OCI-LY7 (cell line): ENCODE data around the gene CRACDL. TPM values are rescaled to one million over a fixed set of nuclear protein-coding genes. Genes with fewer than 3 reads are reported as not detected.
A peak's percentile ranks its signal among the peaks of the same experiment; 100 is the strongest.

Experiments
- BruUV-seq: library from RNA; stranded (reverse); fragments of 400-500 nt; replicated peaks from 2 replicates; lab custom pipeline; 2021; lab: Mats Ljungman, UMichigan
- CTCF ChIA-PET: fragments of 300-600 bp; sonication (Branson Sonifier 250); formaldehyde crosslinking; loops from one replicate; lab custom pipeline; 2022; ENCODE audit warnings: antibody characterized with exemption; ENCODE audit not compliant: unreplicated experiment; lab: Charles Lee
- POLR2A ChIA-PET: fragments of 300-600 bp; sonication (Branson Sonifier 250); formaldehyde crosslinking; loops from one replicate; lab custom pipeline; 2022; ENCODE audit warnings: antibody characterized with exemption; lab: Charles Lee
- DNase-seq: peaks from one replicate; pipeline ENCODE4 v3.0.0-alpha.2; 2015; ENCODE audit warnings: low spot score
- H2AFZ ChIP-seq: fragments of 200-600 bp; sonication (generic), shearing (Covaris generic); 2 replicates; pipeline ENCODE4 v1.6.1; 2014; ENCODE audit warnings: mild to moderate bottlenecking, antibody characterized with exemption, low read length, moderate library complexity
- H3K27ac ChIP-seq: fragments of 200-600 bp; sonication (generic); 2 replicates; pipeline ENCODE4 v1.5.1; 2014; ENCODE audit warnings: mixed run types, low read depth, mild to moderate bottlenecking, moderate library complexity, low read length, inconsistent platforms; ENCODE audit not compliant: poor library complexity, severe bottlenecking
- H3K36me3 ChIP-seq: fragments of 200-600 bp; sonication (generic); 2 replicates; pipeline ENCODE4 v1.6.1; 2014; ENCODE audit warnings: mild to moderate bottlenecking, antibody characterized with exemption, low read length, moderate library complexity, mixed read lengths; ENCODE audit not compliant: insufficient read depth
- H3K4me1 ChIP-seq: fragments of 200-600 bp; sonication (generic); 2 replicates; pipeline ENCODE4 v1.5.1; 2014; ENCODE audit warnings: mild to moderate bottlenecking, low read length; ENCODE audit not compliant: insufficient read depth, poor library complexity, severe bottlenecking
- H3K4me2 ChIP-seq: fragments of 200-600 bp; sonication (generic); 2 replicates; pipeline ENCODE4 v1.6.1; 2014; ENCODE audit warnings: mild to moderate bottlenecking, low read length
- H3K4me3 ChIP-seq: fragments of 200-600 bp; sonication (generic); 2 replicates; pipeline ENCODE4 v1.5.1; 2014; ENCODE audit warnings: mild to moderate bottlenecking, low read depth, low read length; ENCODE audit not compliant: poor library complexity, severe bottlenecking
- H3K79me2 ChIP-seq: fragments of 200-600 bp; sonication (generic); 2 replicates; pipeline ENCODE4 v1.6.1; 2016; ENCODE audit warnings: low read depth, mild to moderate bottlenecking, low read length, moderate library complexity, mixed read lengths; ENCODE audit not compliant: insufficient read depth
- H3K9me2 ChIP-seq: fragments of 200-600 bp; sonication (generic); 2 replicates; pipeline ENCODE4 v1.6.1; 2016; ENCODE audit warnings: mild to moderate bottlenecking, low read length, mixed read lengths; ENCODE audit not compliant: insufficient read depth
- H3K9me3 ChIP-seq: fragments of 200-600 bp; sonication (generic); 2 replicates; pipeline ENCODE4 v1.6.1; 2014; ENCODE audit warnings: mild to moderate bottlenecking, mixed run types, low read length, mixed read lengths
- H4K20me1 ChIP-seq: fragments of 200-600 bp; sonication (generic); 2 replicates; pipeline ENCODE4 v1.6.1; 2014; ENCODE audit warnings: mild to moderate bottlenecking, antibody characterized with exemption, low read length, moderate library complexity, mixed read lengths; ENCODE audit not compliant: insufficient read depth
- EZH2phosphoT487 ChIP-seq: fragments of 200-600 bp; sonication (generic); IDR thresholded peaks from 2 replicates; pipeline ENCODE4 v1.6.1; 2018; ENCODE audit warnings: low read depth, borderline replicate concordance, mild to moderate bottlenecking, mixed run types, antibody characterized with exemption, low read length, moderate library complexity, mixed read lengths
- intact Hi-C: fragments of 100-400 bp; cut with micrococcal nuclease; formaldehyde crosslinking; loops from one replicate; pipeline ENCODE4 v1.10.0; 2022; ENCODE audit not compliant: unreplicated experiment
- total RNA-seq, 2 experiments: library from RNA; depleted of rRNA in 1 of 2; stranded (reverse); fragments of >200 nt in 1 of 2; shearing (Covaris generic) in 1 of 2; gene quantifications; 2 replicates each; pipeline ENCODE4 v1.2.3, GENCODE V29; 2014 to 2022
- TF ChIP-seq, protein P1 (sequence below): fragments of 200-600 bp; sonication (generic); conservative IDR thresholded peaks from 2 replicates; pipeline ENCODE4 v1.5.1; 2014; ENCODE audit warnings: mild to moderate bottlenecking, antibody characterized with exemption, low read length, moderate library complexity, mixed read lengths

CRACDL gene
- total RNA-seq, 2 experiments from 2014 or later = 0.03 to 0.13 TPM

- Histone ChIP-seq H3K9me2 (no peaks in the 10 kb centered on the region), H3K4me1 (peaks cover 21% of the 10 kb centered on the region), H3K79me2 (no peaks in the 10 kb centered on the region), H3K27ac (no peak overlapping the region), H3K4me2 (peak overlapping the region; percentile 31), H3K4me3 (no peak overlapping the region), H3K9me3 (no peaks in the 10 kb centered on the region), H3K36me3 (no peaks in the 10 kb centered on the region; the same call in 1 of the 2 replicates), H4K20me1 (no peaks in the 10 kb centered on the region), H2AFZ (peak overlapping the region; percentile 83; the same call in 1 of the 2 replicates)
- no TSS peak for BruUV-seq
- intact Hi-C loops = no loop called here
- TF ChIP-seq EZH2phosphoT487 = no peak
- TF ChIP-seq, protein P1, sequence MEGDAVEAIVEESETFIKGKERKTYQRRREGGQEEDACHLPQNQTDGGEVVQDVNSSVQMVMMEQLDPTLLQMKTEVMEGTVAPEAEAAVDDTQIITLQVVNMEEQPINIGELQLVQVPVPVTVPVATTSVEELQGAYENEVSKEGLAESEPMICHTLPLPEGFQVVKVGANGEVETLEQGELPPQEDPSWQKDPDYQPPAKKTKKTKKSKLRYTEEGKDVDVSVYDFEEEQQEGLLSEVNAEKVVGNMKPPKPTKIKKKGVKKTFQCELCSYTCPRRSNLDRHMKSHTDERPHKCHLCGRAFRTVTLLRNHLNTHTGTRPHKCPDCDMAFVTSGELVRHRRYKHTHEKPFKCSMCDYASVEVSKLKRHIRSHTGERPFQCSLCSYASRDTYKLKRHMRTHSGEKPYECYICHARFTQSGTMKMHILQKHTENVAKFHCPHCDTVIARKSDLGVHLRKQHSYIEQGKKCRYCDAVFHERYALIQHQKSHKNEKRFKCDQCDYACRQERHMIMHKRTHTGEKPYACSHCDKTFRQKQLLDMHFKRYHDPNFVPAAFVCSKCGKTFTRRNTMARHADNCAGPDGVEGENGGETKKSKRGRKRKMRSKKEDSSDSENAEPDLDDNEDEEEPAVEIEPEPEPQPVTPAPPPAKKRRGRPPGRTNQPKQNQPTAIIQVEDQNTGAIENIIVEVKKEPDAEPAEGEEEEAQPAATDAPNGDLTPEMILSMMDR = no peak
- no peak for DNase-seq
- CTCF ChIA-PET = no interaction called here
- POLR2A ChIA-PET = interaction anchor here (0.6 to 0.9 kb wide), 2 partner anchors 9 to 23 kb away, joined by 3 to 4 read pairs; no protein-coding TSS in a partner anchor
Observed at GRCh38 chr2:98748292-98749065, 187.5 kb downstream of the CRACDL start.

DNA sequence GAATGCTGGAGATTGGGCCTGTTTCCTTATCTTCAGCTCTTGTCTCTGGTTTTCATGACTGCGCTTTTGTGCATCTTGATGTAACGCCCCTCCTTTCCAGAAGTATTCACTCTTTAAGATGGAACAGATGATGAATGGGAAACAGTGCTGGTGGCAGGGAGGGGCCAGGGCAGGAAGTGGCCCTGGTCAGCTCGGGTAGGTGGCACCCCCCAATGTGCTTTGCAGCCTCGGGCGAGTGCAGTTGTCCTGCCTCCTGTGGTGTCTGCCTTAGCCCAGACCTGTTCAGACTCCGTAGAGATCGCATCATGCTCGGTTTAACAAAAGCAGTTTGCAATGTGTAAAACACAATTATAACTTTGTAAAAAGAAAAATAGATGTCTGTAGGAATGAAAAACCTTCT, 188.1 kb downstream of the CRACDL start:
- peak overlapping the region; percentile 83; the same call in 1 of the 2 replicates for H2AFZ ChIP-seq
- H3K79me2 ChIP-seq = no peaks in the 10 kb centered on the region
- H3K4me2 ChIP-seq = peak overlapping the region; percentile 31
- peaks cover 21% of the 10 kb centered on the region for H3K4me1 ChIP-seq
- ChIA-PET CTCF (interaction anchor here (0.6 kb wide), 1 partner anchor 24 kb away, joined by 3 read pairs; no protein-coding TSS in a partner anchor), POLR2A (interaction anchor here (0.7 to 1.3 kb wide), 4 partner anchors 10 to 1289 kb away, joined by 3 to 5 read pairs (median 4); no protein-coding TSS in a partner anchor)
- H3K4me3 ChIP-seq = no peak overlapping the region
- no peak overlapping the region for H3K27ac ChIP-seq
- TF ChIP-seq, protein P1 = no peak
- no peak for TF ChIP-seq EZH2phosphoT487
- no peak for DNase-seq
- H3K36me3 ChIP-seq = no peaks in the 10 kb centered on the region; the same call in 1 of the 2 replicates
- no peaks in the 10 kb centered on the region for H3K9me3 ChIP-seq
- intact Hi-C loops = no loop called here
- no peaks in the 10 kb centered on the region for H3K9me2 ChIP-seq
- H4K20me1 ChIP-seq = no peaks in the 10 kb centered on the region
- no TSS peak for BruUV-seq

DNA sequence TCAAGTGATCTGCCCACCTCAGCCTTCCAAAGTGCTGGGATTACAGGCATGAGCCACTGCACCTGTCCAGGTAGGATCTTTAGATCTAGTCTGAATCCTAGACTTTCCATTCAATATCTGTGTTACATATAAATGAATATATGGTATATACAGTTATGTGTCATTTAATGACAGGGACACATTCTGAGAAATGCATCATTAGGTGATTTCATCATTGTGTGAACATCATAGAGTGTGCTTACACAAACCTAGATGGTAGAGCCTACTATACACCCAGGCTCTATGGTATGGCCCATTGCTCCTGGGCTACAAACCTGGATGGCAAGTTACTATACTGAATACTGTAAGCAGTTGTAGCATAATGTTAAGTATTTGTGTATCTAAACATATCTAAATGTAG, 189.6 kb downstream of the CRACDL start:
- H3K9me3 ChIP-seq = no peaks in the 10 kb centered on the region
- CTCF ChIA-PET = no interaction called here
- H3K4me3 ChIP-seq = no peak overlapping the region
- H2AFZ ChIP-seq = no peak overlapping the region
- DNase-seq = no peak
- TF ChIP-seq, protein P1 = no peak
- no peak for TF ChIP-seq EZH2phosphoT487
- no peak overlapping the region for H3K27ac ChIP-seq
- no peaks in the 10 kb centered on the region for H4K20me1 ChIP-seq
- H3K9me2 ChIP-seq = no peaks in the 10 kb centered on the region
- H3K4me2 ChIP-seq = no peak overlapping the region
- POLR2A ChIA-PET = no interaction called here
- intact Hi-C loops = no loop called here
- peaks cover 21% of the 10 kb centered on the region for H3K4me1 ChIP-seq
- H3K79me2 ChIP-seq = no peaks in the 10 kb centered on the region
- H3K36me3 ChIP-seq = no peaks in the 10 kb centered on the region; the same call in 1 of the 2 replicates
- BruUV-seq = no TSS peak
